A549 (cell line): ENCODE measurements around the gene GRK5.
A peak's percentile ranks its signal among the peaks of the same experiment; 100 is the strongest.

Source experiments
- CHD2 ChIP-seq: fragments of 150-350 bp; IDR thresholded peaks from 2 replicates; pipeline ENCODE4 v1.6.1; 2014; ENCODE audit warnings: low read length; ENCODE audit not compliant: partially characterized antibody
- CHD4 ChIP-seq: fragments of 200-600 bp; sonication (generic); IDR thresholded peaks from 2 replicates; pipeline ENCODE4 v1.6.1; 2016; ENCODE audit warnings: antibody characterized with exemption, mild to moderate bottlenecking, borderline replicate concordance
- CTCF ChIP-seq: fragments of >200 bp; sonication (Bioruptor Twin); formaldehyde crosslinking; IDR thresholded peaks from 3 replicates; pipeline ENCODE4 v1.5.1; 2016
- EP300 ChIP-seq, 2 experiments: fragments of >200 bp; sonication (Bioruptor Twin); formaldehyde crosslinking; IDR thresholded peaks; 2 replicates in 1 of 2; 3 replicates in 1 of 2; pipeline ENCODE4 v1.6.1; 2016 to 2017
- ESRRA ChIP-seq: fragments of 150-350 bp; IDR thresholded peaks from 2 replicates; pipeline ENCODE4 v1.6.1; 2014; ENCODE audit warnings: mild to moderate bottlenecking, low read length, borderline replicate concordance
- JUNB ChIP-seq: fragments of >200 bp; sonication (Bioruptor Twin); formaldehyde crosslinking; IDR thresholded peaks from 2 replicates; pipeline ENCODE4 v1.6.1; 2016
- KDM1A ChIP-seq: fragments of 200-600 bp; sonication (generic); IDR thresholded peaks from 2 replicates; pipeline ENCODE4 v1.6.1; 2016; ENCODE audit warnings: low read depth, mild to moderate bottlenecking
- MAFK ChIP-seq: fragments of 450-650 bp; IDR thresholded peaks from 2 replicates; pipeline ENCODE4 v1.6.1; 2014; ENCODE audit not compliant: partially characterized antibody
- MAZ ChIP-seq: fragments of 150-350 bp; IDR thresholded peaks from 2 replicates; pipeline ENCODE4 v1.6.1; 2014; ENCODE audit warnings: antibody characterized with exemption, low read depth, low read length, borderline replicate concordance
- PHF8 ChIP-seq: fragments of 200-600 bp; sonication (generic); IDR thresholded peaks from 2 replicates; pipeline ENCODE4 v1.6.1; 2016; ENCODE audit warnings: low read depth, mild to moderate bottlenecking, antibody characterized with exemption, moderate library complexity, borderline replicate concordance
- POLR2A ChIP-seq: IDR thresholded peaks from 2 replicates; pipeline ENCODE4 v1.6.1; 2012; ENCODE audit warnings: mild to moderate bottlenecking, low read length
- RAD21 ChIP-seq, 2 experiments: fragments of >200 bp in 1 of 2; sonication (Bioruptor Twin) in 1 of 2; formaldehyde crosslinking in 1 of 2; IDR thresholded peaks in 1 of 2; conservative IDR thresholded peaks in 1 of 2; 2 replicates in 1 of 2; 3 replicates in 1 of 2; pipeline ENCODE4 v1.6.1; 2012 to 2018; ENCODE audit warnings: inconsistent platforms in 1 of 2
- SMC3 ChIP-seq: fragments of >200 bp; sonication (Bioruptor Twin); formaldehyde crosslinking; IDR thresholded peaks from 3 replicates; pipeline ENCODE4 v1.6.1; 2018; ENCODE audit warnings: inconsistent platforms
- USF2 ChIP-seq: fragments of 450-650 bp; IDR thresholded peaks from 2 replicates; pipeline ENCODE4 v1.6.1; 2014; ENCODE audit warnings: antibody characterized with exemption

GRCh38 chr10:119209736-119210355 is 2.5 kb downstream of the GRK5 start:
- no peak for TF ChIP-seq MAFK
- no peak for TF ChIP-seq RAD21 (conservative IDR thresholded peaks at IDR 0.05 in 1 of 2, IDR thresholded peaks at IDR 0.05 in 1 of 2)
- no peak for TF ChIP-seq CHD2
- no peak; the same call in 2 of the 3 replicates for TF ChIP-seq CTCF
- TF ChIP-seq POLR2A: no peak
- TF ChIP-seq EP300 (IDR thresholded peaks at IDR 0.05): no peak
- TF ChIP-seq ESRRA: no peak
- no peak for TF ChIP-seq CHD4
- TF ChIP-seq PHF8: no peak
- TF ChIP-seq SMC3: 0 out of 3 replicates have a peak, but pooled peaks have one; percentile 1
- no peak for TF ChIP-seq MAZ
- TF ChIP-seq JUNB: no peak
- TF ChIP-seq KDM1A: no peak
- TF ChIP-seq USF2: no peak
